Gastrocnemius medialis (tissue), 4 donors: ENCODE results near the gene CITED1. TPM values are rescaled to one million over a fixed set of nuclear protein-coding genes. Genes with fewer than 3 reads are reported as not detected.
"Not testable (repeated sequence)": the region's sequence is repeated elsewhere in the genome, so short reads cannot be mapped to it uniquely, and the experiment has no call there.

Experiments
- ATAC-seq, 2 donors: fragments of 150-250 bp; one replicate each; pipeline ENCODE4 v1.9.1; 2016
- DNase-seq, 2 donors: peaks; one replicate each; pipeline ENCODE4 v3.0.0-alpha.2; 2019
- H3K27ac ChIP-seq, 4 donors: fragments of 200-600 bp; sonication (generic); 1 replicate in 1 of 4; 2 replicates in 3 of 4; pipeline ENCODE4 v1.5.1; 2016 to 2018; ENCODE audit warnings: mild to moderate bottlenecking in 2 of 4, moderate library complexity in 1 of 4
- H3K27me3 ChIP-seq, 3 donors: fragments of 200-600 bp; sonication (generic) in 2 of 3; 1 replicate in 1 of 3; 2 replicates in 2 of 3; pipeline versions ENCODE4 v1.5.1 to v1.6.0; 2016 to 2019; ENCODE audit warnings: mild to moderate bottlenecking in 1 of 3, moderate library complexity in 1 of 3
- H3K36me3 ChIP-seq, 2 donors: fragments of 200-600 bp; sonication (generic) in 1 of 2; one replicate each; pipeline ENCODE4 v1.5.1; 2017 to 2018
- H3K4me1 ChIP-seq, 2 donors: fragments of 200-600 bp; sonication (generic) in 1 of 2; one replicate each; pipeline ENCODE4 v1.5.1; 2016 to 2017; ENCODE audit warnings: mild to moderate bottlenecking in 2 of 2
- H3K4me3 ChIP-seq, 4 donors: fragments of 200-600 bp; sonication (generic) in 3 of 4; 1 replicate in 1 of 4; 2 replicates in 3 of 4; pipeline ENCODE4 v1.5.1; 2016 to 2019; ENCODE audit warnings: mild to moderate bottlenecking in 2 of 4
- H3K9me3 ChIP-seq, 3 donors: fragments of 200-600 bp; sonication (generic) in 2 of 3; 1 replicate in 1 of 3; 2 replicates in 2 of 3; pipeline ENCODE4 v1.5.1; 2016 to 2019
- POLR2A ChIP-seq, 2 donors: fragments of 450-650 bp; IDR thresholded peaks; one replicate each; pipeline ENCODE4 v1.6.1; 2017; ENCODE audit warnings: antibody characterized with exemption in 2 of 2, mild to moderate bottlenecking in 2 of 2, moderate library complexity in 2 of 2
- in situ Hi-C, 4 donors: fragments of 200-750 bp; cut with MboI; loops; one replicate each; pipeline versions ENCODE4 v1.15.0 to v1.8.0; 2017; ENCODE audit warnings: low sequenced_read_pairs in 4 of 4
- intact Hi-C: fragments of 100-400 bp; cut with DNase I; formaldehyde crosslinking; loops from one replicate; pipeline ENCODE4 v1.15.1; 2023; ENCODE audit warnings: low total_unique reads
- total RNA-seq, 4 donors: library from RNA; depleted of rRNA; stranded (reverse); fragments of >200 nt; gene quantifications; one replicate each; pipeline versions ENCODE4 v1.1.0 to v1.2.3, GENCODE V29; 2016
- TF ChIP-seq, protein P1 (sequence below), 5 experiments: fragments of 450-650 bp in 3 of 5; fragments of 200-600 bp in 2 of 5; sonication (generic) in 2 of 5; IDR thresholded peaks in 4 of 5; conservative IDR thresholded peaks in 1 of 5; 1 replicate in 4 of 5; 2 replicates in 1 of 5; pipeline ENCODE4 v1.5.1; 2016 to 2019; ENCODE audit warnings: antibody characterized with exemption in 5 of 5, mild to moderate bottlenecking in 3 of 5, moderate library complexity in 3 of 5

Gene CITED1
- total RNA-seq, 4 donors from 2014 or later = not detected

- Histone ChIP-seq H3K9me3 (no peaks in the 10 kb centered on the region), H3K4me1 (no peaks in the 10 kb centered on the region), H3K27me3 (no peaks in the 10 kb centered on the region), H3K27ac (no peak overlapping the region), H3K4me3 (no peak overlapping the region), H3K36me3 (no peaks in the 10 kb centered on the region)
- TF ChIP-seq, protein P1, sequence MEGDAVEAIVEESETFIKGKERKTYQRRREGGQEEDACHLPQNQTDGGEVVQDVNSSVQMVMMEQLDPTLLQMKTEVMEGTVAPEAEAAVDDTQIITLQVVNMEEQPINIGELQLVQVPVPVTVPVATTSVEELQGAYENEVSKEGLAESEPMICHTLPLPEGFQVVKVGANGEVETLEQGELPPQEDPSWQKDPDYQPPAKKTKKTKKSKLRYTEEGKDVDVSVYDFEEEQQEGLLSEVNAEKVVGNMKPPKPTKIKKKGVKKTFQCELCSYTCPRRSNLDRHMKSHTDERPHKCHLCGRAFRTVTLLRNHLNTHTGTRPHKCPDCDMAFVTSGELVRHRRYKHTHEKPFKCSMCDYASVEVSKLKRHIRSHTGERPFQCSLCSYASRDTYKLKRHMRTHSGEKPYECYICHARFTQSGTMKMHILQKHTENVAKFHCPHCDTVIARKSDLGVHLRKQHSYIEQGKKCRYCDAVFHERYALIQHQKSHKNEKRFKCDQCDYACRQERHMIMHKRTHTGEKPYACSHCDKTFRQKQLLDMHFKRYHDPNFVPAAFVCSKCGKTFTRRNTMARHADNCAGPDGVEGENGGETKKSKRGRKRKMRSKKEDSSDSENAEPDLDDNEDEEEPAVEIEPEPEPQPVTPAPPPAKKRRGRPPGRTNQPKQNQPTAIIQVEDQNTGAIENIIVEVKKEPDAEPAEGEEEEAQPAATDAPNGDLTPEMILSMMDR (IDR thresholded peaks at IDR 0.05 in 4 of 5, conservative IDR thresholded peaks at IDR 0.05 in 1 of 5) = no peak
- TF ChIP-seq POLR2A (IDR thresholded peaks at IDR 0.05) = no peak
- ATAC-seq = no peak
- intact Hi-C loops = no loop called here
- DNase-seq = no peak
- in situ Hi-C loops = loop anchor here in 1 of 4 donors (25.0 kb wide), 1 partner anchor 97 kb away; no protein-coding TSS in a partner anchor
These were observed 34.3 kb upstream of the CITED1 start for GRCh38 chrX:72340041-72340440.

DNA sequence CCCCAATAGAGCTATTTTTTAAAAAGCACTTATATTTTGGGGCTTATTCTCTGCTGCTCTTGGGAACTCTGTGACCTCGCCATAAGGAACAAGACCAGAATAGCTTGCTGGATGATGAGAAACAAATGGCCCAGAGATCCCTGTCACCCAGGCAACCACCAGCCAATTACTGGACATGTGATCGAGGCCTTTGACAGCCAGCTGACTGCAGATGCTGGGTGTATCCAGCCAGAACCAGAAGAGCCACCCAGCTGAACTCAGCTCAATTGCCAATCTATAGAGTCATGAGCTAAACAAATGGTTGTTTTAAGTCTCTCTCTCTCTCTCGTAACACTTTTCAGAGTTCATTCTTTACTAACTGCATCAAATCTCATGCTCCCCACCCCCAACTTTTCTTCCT, 24.4 kb upstream of the CITED1 start:
- TF ChIP-seq, protein P1 (IDR thresholded peaks at IDR 0.05 in 4 of 5, conservative IDR thresholded peaks at IDR 0.05 in 1 of 5) = no peak
- no peak for TF ChIP-seq POLR2A (IDR thresholded peaks at IDR 0.05)
- DNase-seq = no peak

GRCh38 chrX:72326605-72327300, 21.0 kb upstream of the CITED1 start:
- no peaks in the 10 kb centered on the region for H3K9me3 ChIP-seq
- H3K4me3 ChIP-seq = no peak overlapping the region
- no peaks in the 10 kb centered on the region for H3K36me3 ChIP-seq
- H3K27me3 ChIP-seq = peaks cover 0 to 5% (median 0%) of the 10 kb centered on the region in 3 donors
- no peak overlapping the region for H3K27ac ChIP-seq
- in situ Hi-C loops = loop anchor here in 1 of 4 donors (25.0 kb wide), 1 partner anchor 111 kb away; no protein-coding TSS in a partner anchor
- no peaks in the 10 kb centered on the region for H3K4me1 ChIP-seq
- no peak for ATAC-seq
- no peak for DNase-seq
- TF ChIP-seq POLR2A (IDR thresholded peaks at IDR 0.05) = no peak
- TF ChIP-seq, protein P1 (IDR thresholded peaks at IDR 0.05 in 4 of 5, conservative IDR thresholded peaks at IDR 0.05 in 1 of 5) = no peak
- intact Hi-C loops = no loop called here

More for the DNA sequence above, 24.4 kb upstream of the CITED1 start:
- Histone ChIP-seq H3K9me3 (no peaks in the 10 kb centered on the region), H3K36me3 (no peaks in the 10 kb centered on the region), H3K4me1 (no peaks in the 10 kb centered on the region), H3K27ac (no peak overlapping the region), H3K4me3 (no peak overlapping the region), H3K27me3 (peaks cover 0 to 5% (median 0%) of the 10 kb centered on the region in 3 donors)
- intact Hi-C loops = no loop called here
- ATAC-seq = no peak
- in situ Hi-C loops = loop anchor here in 1 of 4 donors (25.0 kb wide), 1 partner anchor 107 kb away; no protein-coding TSS in a partner anchor

DNA sequence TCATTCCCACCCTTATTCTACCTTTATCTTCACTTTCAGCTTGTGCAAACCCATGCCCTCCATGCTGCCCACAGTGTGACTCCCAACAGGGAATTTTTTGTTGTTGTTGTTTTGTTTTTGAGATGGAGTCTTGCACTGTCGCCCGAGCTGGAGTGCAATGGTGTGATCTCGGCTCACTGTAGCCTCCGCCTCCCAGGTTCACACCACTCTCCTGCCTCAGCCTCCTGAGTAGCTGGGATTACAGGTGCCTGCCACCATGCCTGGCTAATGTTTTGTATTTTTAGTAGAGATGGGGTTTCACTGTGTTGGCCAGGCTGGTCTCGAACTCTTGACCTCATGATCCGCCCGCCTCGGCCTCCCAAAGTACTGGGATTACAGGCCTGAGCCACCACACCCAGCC, 13.9 kb upstream of the CITED1 start:
- H3K36me3 ChIP-seq, H3K9me3 ChIP-seq, H3K4me3 ChIP-seq, intact Hi-C loops, ATAC-seq, DNase-seq, in situ Hi-C loops, H3K4me1 ChIP-seq, H3K27ac ChIP-seq, H3K27me3 ChIP-seq: not testable (repeated sequence)

GRCh38 chrX:72317139-72317538, 11.4 kb upstream of the CITED1 start:
- no peaks in the 10 kb centered on the region for H3K27me3 ChIP-seq
- no peak overlapping the region for H3K4me3 ChIP-seq
- H3K4me1 ChIP-seq = no peaks in the 10 kb centered on the region
- no peak for TF ChIP-seq POLR2A (IDR thresholded peaks at IDR 0.05)
- ATAC-seq (no peak), DNase-seq (no peak)
- H3K36me3 ChIP-seq = no peaks in the 10 kb centered on the region
- no peaks in the 10 kb centered on the region for H3K9me3 ChIP-seq
- in situ Hi-C loops (no loop called here), intact Hi-C loops (no loop called here)
- H3K27ac ChIP-seq = no peak overlapping the region
